ENCODE data around the gene HYAL1. TPM values are rescaled to one million over a fixed set of nuclear protein-coding genes. Genes with fewer than 3 reads are reported as not detected.
A peak's percentile ranks its signal among the peaks of the same experiment; 100 is the strongest.

HYAL1 gene
- total RNA-seq, 1 donor from 2014 or later, result 3.0 TPM

- Mint-ChIP-seq H3K4me1 (peaks cover 17% of the 10 kb centered on the region), H3K9me3 (no peaks in the 10 kb centered on the region), H3K27me3 (ENCODE audit: insufficient read depth, low read depth) (peaks cover 9% of the 10 kb centered on the region), H3K27ac (no peak overlapping the region), H3K36me3 (peaks cover 2% of the 10 kb centered on the region), H3K4me3 (peak overlapping the region; percentile 57)
- Histone ChIP-seq H3K79me2 (ENCODE audit: low read depth) (peaks cover 12% of the 10 kb centered on the region), H3K4me2 (no peak overlapping the region), H3K4me3 (no peak overlapping the region), H4K20me1 (ENCODE audit: low read depth) (no peaks in the 10 kb centered on the region), H2AFZ (replicated peaks) (no peak overlapping the region), H3K27ac (no peak overlapping the region), H3K36me3 (no peaks in the 10 kb centered on the region), H3K9me3 (ENCODE audit: low read depth) (no peaks in the 10 kb centered on the region), H3F3A (ENCODE audit: low read depth) (peaks cover 4% of the 10 kb centered on the region), H3K27me3 (no peaks in the 10 kb centered on the region), H3K4me1 (peaks cover 13% of the 10 kb centered on the region), H3K9ac (no peak overlapping the region)
- no peak for DNase-seq (ENCODE audit: low spot score)
- TF ChIP-seq, protein P1, sequence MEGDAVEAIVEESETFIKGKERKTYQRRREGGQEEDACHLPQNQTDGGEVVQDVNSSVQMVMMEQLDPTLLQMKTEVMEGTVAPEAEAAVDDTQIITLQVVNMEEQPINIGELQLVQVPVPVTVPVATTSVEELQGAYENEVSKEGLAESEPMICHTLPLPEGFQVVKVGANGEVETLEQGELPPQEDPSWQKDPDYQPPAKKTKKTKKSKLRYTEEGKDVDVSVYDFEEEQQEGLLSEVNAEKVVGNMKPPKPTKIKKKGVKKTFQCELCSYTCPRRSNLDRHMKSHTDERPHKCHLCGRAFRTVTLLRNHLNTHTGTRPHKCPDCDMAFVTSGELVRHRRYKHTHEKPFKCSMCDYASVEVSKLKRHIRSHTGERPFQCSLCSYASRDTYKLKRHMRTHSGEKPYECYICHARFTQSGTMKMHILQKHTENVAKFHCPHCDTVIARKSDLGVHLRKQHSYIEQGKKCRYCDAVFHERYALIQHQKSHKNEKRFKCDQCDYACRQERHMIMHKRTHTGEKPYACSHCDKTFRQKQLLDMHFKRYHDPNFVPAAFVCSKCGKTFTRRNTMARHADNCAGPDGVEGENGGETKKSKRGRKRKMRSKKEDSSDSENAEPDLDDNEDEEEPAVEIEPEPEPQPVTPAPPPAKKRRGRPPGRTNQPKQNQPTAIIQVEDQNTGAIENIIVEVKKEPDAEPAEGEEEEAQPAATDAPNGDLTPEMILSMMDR (IDR thresholded peaks at IDR 0.05), result no peak
- TF ChIP-seq EZH2 (IDR thresholded peaks at IDR 0.05), result no peak
- TF ChIP-seq EZH2phosphoT487 (IDR thresholded peaks at IDR 0.05), result no peak
These were observed 13.2 kb downstream of the HYAL1 start for GRCh38 chr3:50290161-50290641.

DNA sequence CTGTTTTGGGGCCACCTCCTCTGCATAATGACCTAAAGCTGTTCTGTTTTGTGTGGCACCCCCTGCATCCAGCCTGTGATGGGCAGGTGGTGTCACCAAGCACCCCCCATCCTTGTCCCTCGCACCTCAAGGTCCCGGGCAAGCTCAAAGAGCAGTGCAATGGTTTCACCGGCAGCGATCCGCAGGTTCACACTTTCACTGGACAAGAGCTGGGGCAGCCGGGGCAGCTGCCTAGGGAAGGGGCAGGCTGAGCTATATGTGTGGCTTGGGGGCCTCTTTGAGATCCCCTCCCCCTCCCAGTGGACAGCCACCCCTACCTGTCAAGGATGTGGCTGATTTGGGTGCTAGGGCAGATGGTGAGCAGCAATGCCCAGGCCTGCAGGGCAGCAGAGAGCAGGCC is 14.2 kb downstream of the HYAL1 start:
- H3K9me3 ChIP-seq (ENCODE audit: low read depth), result no peaks in the 10 kb centered on the region
- H3K4me1 Mint-ChIP-seq, result peaks cover 17% of the 10 kb centered on the region
- no peak overlapping the region for H3K4me3 Mint-ChIP-seq
- peaks cover 9% of the 10 kb centered on the region for H3K27me3 Mint-ChIP-seq (ENCODE audit: insufficient read depth, low read depth)
- peaks cover 2% of the 10 kb centered on the region for H3K36me3 Mint-ChIP-seq
- no peak for TF ChIP-seq EZH2phosphoT487 (IDR thresholded peaks at IDR 0.05)
- TF ChIP-seq EZH2 (IDR thresholded peaks at IDR 0.05), result no peak
- TF ChIP-seq, protein P1 (IDR thresholded peaks at IDR 0.05), result no peak
- H3K4me2 ChIP-seq, result no peak overlapping the region
- no peak overlapping the region for H3K27ac Mint-ChIP-seq
- H3K36me3 ChIP-seq, result no peaks in the 10 kb centered on the region
- H3F3A ChIP-seq (ENCODE audit: low read depth), result peaks cover 4% of the 10 kb centered on the region
- H3K9me3 Mint-ChIP-seq, result no peaks in the 10 kb centered on the region
- H3K27ac ChIP-seq, result no peak overlapping the region
- H3K79me2 ChIP-seq (ENCODE audit: low read depth), result peaks cover 12% of the 10 kb centered on the region
- H3K4me3 ChIP-seq, result no peak overlapping the region
- H3K27me3 ChIP-seq, result no peaks in the 10 kb centered on the region
- H2AFZ ChIP-seq (replicated peaks), result no peak overlapping the region
- DNase-seq (ENCODE audit: low spot score), result no peak
- H3K4me1 ChIP-seq, result peaks cover 13% of the 10 kb centered on the region
- H4K20me1 ChIP-seq (ENCODE audit: low read depth), result no peaks in the 10 kb centered on the region
- H3K9ac ChIP-seq, result no peak overlapping the region

GRCh38 chr3:50288387-50289007 is 14.9 kb downstream of the HYAL1 start:
- no peaks in the 10 kb centered on the region for H3K36me3 ChIP-seq
- no peak overlapping the region for H2AFZ ChIP-seq (replicated peaks)
- no peak for TF ChIP-seq EZH2phosphoT487 (IDR thresholded peaks at IDR 0.05)
- TF ChIP-seq EZH2 (IDR thresholded peaks at IDR 0.05), result no peak
- TF ChIP-seq, protein P1 (IDR thresholded peaks at IDR 0.05), result no peak
- Mint-ChIP-seq H3K27me3 (ENCODE audit: insufficient read depth, low read depth) (peaks cover 7% of the 10 kb centered on the region), H3K27ac (no peak overlapping the region), H3K4me3 (no peak overlapping the region), H3K4me1 (peaks cover 17% of the 10 kb centered on the region), H3K9me3 (no peaks in the 10 kb centered on the region), H3K36me3 (peaks cover 2% of the 10 kb centered on the region)
- H3K4me2 ChIP-seq, result no peak overlapping the region
- no peaks in the 10 kb centered on the region for H4K20me1 ChIP-seq (ENCODE audit: low read depth)
- peaks cover 4% of the 10 kb centered on the region for H3F3A ChIP-seq (ENCODE audit: low read depth)
- no peaks in the 10 kb centered on the region for H3K27me3 ChIP-seq
- no peak overlapping the region for H3K9ac ChIP-seq
- H3K27ac ChIP-seq, result no peak overlapping the region
- peaks cover 12% of the 10 kb centered on the region for H3K79me2 ChIP-seq (ENCODE audit: low read depth)
- no peak for DNase-seq (ENCODE audit: low spot score)
- no peak overlapping the region for H3K4me3 ChIP-seq
- no peaks in the 10 kb centered on the region for H3K9me3 ChIP-seq (ENCODE audit: low read depth)
- H3K4me1 ChIP-seq, result peaks cover 13% of the 10 kb centered on the region
